ENCODE measurements around the gene HSBP1.

The HSBP1 gene

DNA sequence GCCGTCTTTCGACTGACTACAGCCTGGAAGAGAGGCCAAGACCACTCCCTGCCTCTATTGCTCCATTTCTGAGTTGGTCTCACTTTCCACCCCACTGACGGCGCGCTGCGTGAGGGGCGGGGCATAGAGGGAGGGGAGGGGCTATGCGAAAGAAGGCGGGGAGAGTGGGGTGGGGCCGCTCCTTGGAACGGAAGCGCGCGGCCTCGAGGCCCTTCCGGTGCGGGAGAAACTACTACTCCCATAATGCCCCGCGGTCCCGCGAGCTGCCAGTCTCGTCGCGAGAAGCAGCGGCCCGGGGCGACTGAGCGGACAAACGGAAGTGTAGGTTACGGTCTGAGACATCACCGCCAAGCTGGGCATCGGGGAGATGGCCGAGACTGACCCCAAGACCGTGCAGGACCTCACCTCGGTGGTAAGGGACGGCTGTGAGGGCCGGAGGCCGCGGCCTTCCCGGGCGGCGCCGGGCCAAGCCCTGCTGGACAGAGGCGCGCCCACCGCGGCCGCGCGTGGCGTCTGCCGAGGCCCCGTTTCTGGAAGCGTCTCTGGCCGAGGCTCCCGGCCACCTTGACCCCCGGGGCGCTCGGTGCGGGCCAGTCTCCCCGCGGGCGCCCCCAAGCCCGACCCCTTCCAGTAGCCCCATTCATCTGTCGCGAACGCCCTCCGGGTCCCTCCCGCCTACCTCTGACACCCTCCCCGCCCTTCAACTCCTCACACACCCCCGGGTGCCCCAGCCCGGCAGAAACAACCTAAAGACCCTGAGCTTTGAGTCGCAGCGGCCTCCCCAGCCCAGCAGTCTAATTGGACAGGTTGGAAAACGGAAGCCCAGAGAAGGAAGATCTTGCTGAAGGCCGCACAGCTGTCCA lies at the start of gene HSBP1:
Gene HSBP1 (plus strand): TSS at position 269 of the 863 bp plus-strand sequence. CDS start 99 bp downstream, at position 368.
- DNase-seq (ENCODE audit: extremely low spot score, insufficient read length, low read depth) = peak; percentile 97
- peak; percentile 92 for FAIRE-seq

DNA sequence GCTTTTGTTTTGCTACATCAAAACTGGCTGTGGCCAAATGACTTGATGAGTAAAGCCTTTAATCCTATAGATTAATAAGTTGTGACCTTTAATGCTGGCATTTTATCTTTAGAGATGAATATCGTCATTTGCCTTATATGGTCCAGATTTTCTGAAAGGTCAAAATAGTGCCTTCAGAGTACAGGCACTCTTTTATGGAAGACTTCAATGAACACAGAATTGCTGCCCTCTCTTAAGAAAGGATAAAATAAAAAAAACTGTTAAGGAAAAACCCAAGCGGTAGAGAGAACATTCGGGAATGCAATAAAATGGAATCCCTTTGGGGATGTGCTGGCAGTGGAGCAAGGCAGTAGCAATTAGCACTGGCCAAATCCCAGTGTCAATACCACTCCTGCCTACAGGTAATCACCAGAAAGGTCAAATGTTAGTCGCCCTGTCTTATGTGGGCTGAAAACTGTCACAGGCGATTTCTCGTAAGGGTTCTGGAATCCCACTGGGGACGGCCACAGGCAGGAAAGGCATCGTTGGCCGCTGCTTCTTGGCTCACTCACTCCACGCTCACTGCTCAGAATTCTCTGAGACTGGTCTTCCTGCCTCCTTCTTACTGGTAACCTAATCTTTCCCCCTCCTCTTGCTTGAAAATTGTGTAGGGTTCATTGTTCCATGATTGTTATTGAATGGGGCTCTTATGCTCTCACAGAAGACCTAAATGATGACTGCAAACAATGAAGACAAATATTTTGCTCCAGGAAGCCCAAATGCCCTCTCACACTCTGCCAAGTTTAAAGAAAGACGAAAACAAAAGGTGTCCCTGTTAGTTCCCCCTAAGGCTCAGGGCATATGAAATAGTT lies 45.4 kb upstream of the HSBP1 start:
- FAIRE-seq = no peak

DNA sequence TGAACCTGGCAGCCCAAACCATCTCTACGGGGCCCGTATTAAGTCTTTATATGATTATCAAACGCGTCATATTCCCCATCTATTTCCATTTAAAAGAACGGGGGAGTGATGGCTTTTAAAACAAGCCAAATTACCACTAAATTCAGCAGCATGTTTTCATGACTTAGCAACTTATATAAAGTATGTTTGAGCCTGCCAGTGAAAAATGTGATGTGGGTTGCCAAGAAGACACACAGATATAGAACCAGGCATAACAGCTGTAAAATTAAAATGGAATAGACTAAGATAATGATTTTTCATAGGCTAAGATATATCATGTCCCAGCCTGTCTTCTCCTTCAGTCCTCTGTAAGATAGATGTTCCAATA lies 44.8 kb upstream of the HSBP1 start:
- FAIRE-seq (no peak), DNase-seq (ENCODE audit: extremely low spot score, insufficient read length, low read depth) (no peak)

More for the DNA sequence above, 45.4 kb upstream of the HSBP1 start:
- no peak for DNase-seq (ENCODE audit: extremely low spot score, insufficient read length, low read depth)

DNA sequence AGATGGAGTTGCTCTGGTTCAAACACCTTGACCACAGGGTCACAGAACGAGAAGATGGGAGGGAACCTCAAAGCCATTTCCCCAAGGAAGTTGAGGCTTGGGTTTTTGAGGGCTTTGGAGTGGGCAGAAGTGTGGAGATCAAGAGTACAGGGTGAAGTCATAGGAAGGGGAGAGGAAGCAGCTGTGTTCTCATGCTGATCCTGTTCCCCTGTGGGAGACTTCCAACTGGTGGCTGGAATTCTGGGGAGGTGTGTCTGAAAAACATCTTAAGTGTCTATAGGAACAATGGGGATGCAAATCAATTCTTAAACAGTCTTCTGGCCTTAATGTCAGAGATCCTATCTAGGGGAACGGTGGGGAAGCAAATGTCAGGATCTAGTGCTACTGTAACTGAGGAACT lies 38.8 kb upstream of the HSBP1 start:
- FAIRE-seq = no peak
- no peak for DNase-seq (ENCODE audit: extremely low spot score, insufficient read length, low read depth)

DNA sequence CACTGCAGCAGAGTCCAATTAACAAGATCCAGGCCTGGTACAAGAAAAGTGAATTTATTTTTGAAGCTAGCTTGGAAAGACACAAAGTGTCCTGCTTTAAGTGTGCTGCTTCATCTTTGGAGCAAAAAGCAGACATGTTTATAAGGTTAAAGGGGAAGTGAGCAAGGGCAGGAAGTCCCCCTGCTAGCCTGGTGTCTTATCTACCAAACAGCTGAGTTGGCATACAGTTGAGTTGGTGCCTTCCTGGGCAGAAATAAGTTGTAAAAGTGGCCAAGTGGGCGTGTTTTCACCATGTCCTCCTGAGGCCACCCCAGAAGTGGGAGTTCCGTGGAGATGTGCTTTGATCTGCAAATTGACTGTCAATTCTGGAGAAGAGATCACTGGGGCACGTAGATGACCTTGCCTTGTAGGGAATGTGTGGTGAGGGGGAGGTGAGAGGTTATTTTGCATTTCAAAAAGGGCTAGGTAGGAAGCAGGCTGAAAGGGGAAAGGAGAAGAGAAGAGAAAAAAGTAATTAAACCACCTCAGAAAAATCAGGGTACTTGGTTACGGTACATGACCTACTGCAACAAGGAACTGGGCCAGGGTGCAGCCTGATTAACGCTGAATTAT lies 38.3 kb upstream of the HSBP1 start:
- no peak for FAIRE-seq
- DNase-seq (ENCODE audit: extremely low spot score, insufficient read length, low read depth) = no peak

DNA sequence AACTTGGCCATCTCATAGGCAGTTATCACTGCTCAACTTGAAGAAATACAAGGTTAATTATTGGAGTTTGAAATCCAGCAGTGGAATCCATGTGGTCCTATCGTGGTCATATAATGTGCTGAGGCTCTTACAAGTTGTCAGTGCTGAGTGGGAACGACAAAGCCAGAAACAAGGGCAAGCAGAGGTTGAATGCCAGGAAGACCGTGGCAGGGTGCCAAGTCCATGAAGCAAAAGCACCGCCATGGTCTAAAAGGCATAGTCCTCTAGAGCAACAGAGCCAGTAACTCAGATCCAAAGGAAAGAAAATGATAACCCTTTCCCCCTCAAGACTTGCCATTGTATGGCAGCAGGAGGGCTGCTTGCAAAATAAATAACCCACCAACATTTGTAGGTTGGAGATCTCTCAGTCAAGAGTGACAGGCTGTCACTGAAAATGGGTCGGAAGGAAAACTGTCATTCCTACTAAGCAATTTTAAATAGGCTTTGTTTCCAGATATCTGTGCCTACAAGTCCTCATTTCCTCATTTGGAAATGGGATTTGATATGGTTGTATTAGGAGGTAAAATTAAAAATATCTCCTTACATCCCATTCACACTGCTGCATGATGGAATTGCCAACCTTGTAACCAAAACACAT lies 36.4 kb upstream of the HSBP1 start:
- FAIRE-seq (no peak), DNase-seq (ENCODE audit: extremely low spot score, insufficient read length, low read depth) (no peak)

GRCh38 chr16:83772806-83773205 lies 35.0 kb upstream of the HSBP1 start:
- no peak for FAIRE-seq
- DNase-seq (ENCODE audit: extremely low spot score, insufficient read length, low read depth) = no peak

GRCh38 chr16:83774066-83774465 lies 33.7 kb upstream of the HSBP1 start:
- FAIRE-seq (no peak), DNase-seq (ENCODE audit: extremely low spot score, insufficient read length, low read depth) (no peak)

DNA sequence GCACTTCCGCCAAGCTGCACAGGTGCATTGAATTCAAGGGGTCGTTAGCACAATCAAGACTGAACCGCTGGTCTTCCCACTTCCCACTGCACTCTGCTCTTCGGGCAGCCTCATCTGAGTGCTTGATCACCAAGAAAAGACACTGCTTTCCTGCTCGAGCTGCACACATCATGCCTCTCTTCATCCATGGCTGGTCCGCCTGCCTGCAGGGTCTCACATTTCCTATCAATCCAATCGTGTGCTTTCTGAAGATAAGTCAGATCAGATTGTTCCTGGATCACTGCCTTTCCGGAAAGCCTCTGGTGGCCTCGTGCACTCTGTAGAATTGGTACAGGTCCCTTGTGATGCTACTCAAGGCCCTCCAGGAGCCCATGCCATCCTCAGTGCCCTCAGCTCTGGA lies 30.8 kb upstream of the HSBP1 start:
- FAIRE-seq = no peak
- no peak for DNase-seq (ENCODE audit: extremely low spot score, insufficient read length, low read depth)

DNA sequence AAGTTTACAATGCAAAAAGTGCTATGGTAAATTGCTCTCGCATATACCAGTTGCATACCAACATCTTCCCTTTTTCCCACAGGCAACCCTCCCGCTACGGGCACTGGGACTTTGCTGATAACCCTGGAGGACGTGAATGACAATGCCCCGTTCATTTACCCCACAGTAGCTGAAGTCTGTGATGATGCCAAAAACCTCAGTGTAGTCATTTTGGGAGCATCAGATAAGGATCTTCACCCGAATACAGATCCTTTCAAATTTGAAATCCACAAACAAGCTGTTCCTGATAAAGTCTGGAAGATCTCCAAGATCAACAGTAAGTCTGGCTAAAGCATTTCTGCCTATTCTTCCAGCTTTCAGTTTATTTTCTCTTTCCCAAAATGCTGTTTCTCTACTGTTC lies 27.9 kb upstream of the HSBP1 start:
- DNase-seq (ENCODE audit: extremely low spot score, insufficient read length, low read depth) (no peak), FAIRE-seq (no peak)

DNA sequence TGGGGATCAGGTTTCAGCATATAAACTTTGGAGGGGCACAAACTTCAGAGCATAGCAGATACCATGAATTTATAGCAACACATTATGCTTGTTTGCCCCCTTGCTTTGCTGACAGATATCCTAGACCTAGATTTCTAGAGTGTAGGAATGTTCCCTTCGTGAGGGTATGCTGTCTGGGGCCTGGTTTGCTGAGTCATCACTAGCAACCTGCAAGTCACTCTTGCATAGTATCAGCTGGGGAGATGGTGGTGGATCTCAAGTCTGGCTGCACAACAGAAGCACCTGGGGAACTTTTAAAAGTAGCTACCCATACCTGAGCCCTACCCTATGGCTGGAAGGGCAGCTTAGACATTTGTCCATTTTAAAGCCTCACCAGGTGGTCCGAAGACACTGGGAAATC lies 22.3 kb upstream of the HSBP1 start:
- FAIRE-seq (no peak), DNase-seq (ENCODE audit: extremely low spot score, insufficient read length, low read depth) (no peak)

- DNase-seq (ENCODE audit: extremely low spot score, insufficient read length, low read depth) (no peak), FAIRE-seq (no peak)
Observed at GRCh38 chr16:83789642-83790401, 18.0 kb upstream of the HSBP1 start.

DNA sequence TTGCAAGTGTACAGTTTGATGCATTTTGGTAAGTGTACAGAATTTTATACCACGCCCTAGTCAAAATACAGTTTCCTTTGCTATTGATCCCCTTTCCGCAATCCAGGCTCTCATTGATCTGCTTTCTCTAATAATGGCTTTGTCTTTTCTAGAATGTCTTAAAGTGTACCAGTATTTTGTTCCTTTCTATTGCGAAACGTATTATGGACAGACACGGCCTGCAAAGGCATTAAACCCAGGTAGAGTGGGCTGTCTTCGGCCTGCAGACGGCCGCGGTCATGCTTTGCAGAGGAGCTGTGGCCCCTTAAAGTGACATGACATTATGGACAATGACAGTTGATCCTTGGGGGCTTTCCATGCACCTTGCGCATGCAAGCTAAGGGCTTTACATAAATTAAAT lies 15.9 kb upstream of the HSBP1 start:
- no peak for DNase-seq (ENCODE audit: extremely low spot score, insufficient read length, low read depth)
- FAIRE-seq = no peak

DNA sequence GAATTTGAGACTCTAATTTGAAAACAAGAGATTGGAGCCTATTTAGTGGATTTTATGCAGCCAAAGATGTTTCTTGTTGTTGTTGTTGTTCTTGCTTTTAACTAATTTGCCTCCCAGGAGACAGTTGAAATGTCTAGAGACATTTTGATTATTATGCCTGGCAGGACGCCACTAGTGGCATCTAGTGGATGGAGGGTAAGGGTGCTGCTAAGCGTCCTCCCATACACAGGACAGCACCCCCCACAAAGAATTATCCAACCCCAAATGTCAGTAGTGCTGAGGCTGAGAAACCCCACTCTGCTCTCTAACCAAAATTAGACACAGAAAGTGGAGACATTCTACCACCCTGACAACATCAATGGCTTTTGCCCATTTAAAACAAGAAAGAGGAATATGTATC lies 15.4 kb upstream of the HSBP1 start:
- FAIRE-seq (no peak), DNase-seq (ENCODE audit: extremely low spot score, insufficient read length, low read depth) (no peak)

- no peak for FAIRE-seq
- no peak for DNase-seq (ENCODE audit: extremely low spot score, insufficient read length, low read depth)
Observed at GRCh38 chr16:83793179-83793578, 14.6 kb upstream of the HSBP1 start.

DNA sequence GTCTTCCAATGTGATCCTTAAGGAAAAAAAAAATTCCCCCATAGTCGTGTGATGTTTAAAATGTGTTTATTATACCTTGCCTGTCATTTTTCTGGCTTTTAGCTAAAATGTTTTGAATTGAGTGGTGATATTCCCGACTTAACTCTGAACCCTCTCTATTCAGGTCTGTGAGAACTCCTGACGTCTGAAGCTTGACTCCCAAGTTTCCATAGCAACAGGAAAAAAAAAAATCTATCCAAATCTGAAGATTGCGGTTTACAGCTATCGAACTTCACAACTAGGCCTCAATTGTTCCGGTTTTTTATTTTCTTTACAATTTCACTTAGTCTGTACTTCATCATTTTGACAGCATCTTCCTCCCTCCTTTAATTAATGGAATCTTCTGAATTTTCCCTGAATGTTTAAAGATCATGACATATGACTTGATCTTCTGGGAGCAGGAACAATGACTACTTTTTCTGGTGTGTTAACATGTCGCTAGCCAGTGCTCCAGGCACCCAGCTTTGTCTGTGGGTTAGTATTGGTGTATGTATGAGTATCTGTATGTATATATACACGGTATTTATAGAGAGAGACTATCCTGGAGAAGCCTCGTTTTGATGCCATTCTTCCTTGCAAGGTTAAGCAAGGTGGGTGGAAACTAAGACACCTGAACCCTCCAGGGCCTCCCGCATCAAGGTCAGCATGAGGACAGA lies 12.8 kb upstream of the HSBP1 start:
- DNase-seq (ENCODE audit: extremely low spot score, insufficient read length, low read depth) (no peak), FAIRE-seq (no peak)

DNA sequence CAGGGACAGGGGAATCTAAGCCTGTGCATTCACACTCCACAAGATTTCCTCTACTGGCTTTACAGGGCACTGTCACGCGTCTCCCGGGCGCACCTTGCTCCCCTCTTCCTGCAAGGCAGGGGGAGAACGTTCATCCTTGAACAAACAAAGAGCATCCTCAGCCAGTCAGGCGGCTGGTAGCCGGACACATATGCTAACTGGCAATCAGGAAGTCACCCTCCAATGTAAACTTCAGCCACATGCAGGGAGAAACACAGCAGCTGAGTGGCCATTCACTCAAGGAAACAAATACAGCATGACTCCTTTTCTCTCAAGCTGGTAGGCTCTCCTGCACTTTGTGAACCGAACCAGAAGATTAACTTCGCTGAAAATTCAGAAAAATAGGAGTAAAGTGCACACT lies 10.8 kb upstream of the HSBP1 start:
- no peak for FAIRE-seq
- no peak for DNase-seq (ENCODE audit: extremely low spot score, insufficient read length, low read depth)

- DNase-seq (ENCODE audit: extremely low spot score, insufficient read length, low read depth) (no peak), FAIRE-seq (no peak)
Observed at GRCh38 chr16:83799336-83799735, 8.4 kb upstream of the HSBP1 start.

GRCh38 chr16:83802135-83802534 lies 5.6 kb upstream of the HSBP1 start:
- peak; percentile 59 for FAIRE-seq

More at GRCh38 chr16:83802135-83802534, 5.6 kb upstream of the HSBP1 start:
- DNase-seq (ENCODE audit: extremely low spot score, insufficient read length, low read depth) = no peak
